ENCODE results near the gene LARP4B.
A peak's percentile ranks its signal among the peaks of the same experiment; 100 is the strongest.

The LARP4B gene

GRCh38 chr10:931326-932318, at the start of gene LARP4B:
TSS of gene LARP4B (minus strand) at chr10:931705. CDS start at chr10:885721, 45,984 bp downstream.
- DNase-seq = peak; percentile 98

DNA sequence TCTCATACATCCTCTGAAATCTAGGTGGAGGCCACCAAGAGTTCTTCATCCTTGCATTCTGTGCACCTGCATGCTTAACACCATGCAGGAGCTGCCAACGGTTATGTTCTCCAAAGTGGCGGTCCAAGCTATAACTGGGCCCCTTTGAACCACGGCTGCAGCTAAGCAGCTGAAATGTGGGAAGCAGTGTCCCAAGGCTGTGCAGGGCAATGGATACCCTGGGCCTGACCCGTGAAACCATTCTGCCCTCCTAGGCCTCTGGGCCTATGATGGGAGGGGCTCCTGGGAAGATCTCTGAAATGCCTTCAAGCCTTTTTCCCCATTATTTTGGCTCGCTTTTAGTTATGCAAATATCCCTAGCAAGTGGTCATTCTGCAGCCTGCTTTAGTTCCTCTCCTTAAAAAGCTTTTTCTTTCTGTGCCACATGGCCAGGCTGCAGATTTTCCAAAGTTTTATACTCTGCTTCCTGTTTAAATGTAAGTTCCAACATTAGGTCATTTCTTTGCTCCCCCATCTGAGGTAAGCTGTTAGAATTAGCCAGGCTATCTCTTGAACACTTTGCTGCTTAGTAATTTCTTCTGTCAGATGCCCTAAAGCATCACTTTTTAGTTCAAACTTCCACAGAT, 49.1 kb upstream of the LARP4B start:
- no peak for DNase-seq

DNA sequence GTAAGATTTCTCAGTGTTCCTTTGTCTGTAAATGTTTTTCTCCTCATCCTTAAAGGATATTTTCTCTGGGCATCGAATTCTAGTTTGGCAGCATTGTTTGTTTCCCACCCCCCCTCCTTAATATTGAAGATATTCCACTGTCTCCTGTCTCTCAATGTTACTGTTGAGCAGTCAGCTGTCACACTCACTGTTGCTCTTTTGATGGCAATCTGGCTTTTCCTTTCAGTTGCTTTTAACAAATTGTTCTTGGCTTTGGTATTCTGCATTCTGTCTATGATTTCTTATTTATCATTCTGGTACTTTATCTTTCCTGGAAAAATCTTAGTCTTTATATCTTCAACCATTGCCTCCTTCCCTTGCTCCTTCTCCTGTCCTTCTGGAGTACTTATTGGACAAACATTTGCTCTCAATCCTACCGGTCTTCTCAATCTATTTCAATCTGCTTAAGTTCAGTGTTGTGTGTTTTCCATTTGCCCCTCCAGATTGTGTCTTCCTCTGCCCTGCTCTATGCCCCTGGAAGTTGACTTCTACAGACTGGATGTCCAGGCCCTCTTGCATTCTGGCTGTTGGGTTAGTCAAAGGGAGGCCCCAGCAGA, 47.4 kb upstream of the LARP4B start:
- no peak for DNase-seq

- DNase-seq = no peak
Measured at GRCh38 chr10:976316-976715, 44.8 kb upstream of the LARP4B start.

GRCh38 chr10:974785-975074, 43.2 kb upstream of the LARP4B start:
- no peak for DNase-seq

DNA sequence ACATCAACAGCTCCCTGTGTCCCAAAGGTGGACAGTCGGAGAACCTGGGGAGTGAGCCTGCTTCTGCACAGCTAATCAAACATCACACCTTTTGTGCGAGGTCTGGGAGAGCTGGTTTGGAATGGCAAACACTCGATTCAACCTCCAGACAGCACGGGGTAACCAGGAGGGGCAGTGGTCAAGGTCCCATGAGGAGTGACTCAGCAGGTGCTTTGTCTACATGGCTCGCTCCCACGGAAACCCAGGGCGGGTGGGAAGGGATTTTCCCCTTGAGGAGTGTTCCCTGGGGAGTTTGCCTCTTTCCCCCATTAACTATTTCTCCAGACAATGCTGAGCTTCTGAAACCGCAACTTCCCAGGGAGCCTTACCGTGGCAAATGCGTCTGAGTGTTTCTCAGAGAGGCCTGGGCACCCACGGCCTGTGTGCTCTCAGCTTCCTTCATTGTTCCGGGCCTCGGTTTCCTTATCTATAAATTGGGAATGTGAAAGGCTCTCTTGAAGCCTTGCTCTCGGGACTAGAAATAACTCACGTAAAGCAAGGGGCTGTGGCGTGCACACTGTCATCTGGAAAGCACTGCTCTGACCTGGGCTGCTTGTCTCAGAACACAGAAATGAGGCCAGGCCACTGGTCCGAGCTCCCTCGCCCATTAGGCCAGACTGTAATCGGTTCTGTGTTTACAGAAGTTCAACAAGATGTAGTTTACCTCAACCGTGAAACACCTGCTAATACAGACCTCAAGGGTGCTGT, 42.7 kb upstream of the LARP4B start:
- no peak for DNase-seq

DNA sequence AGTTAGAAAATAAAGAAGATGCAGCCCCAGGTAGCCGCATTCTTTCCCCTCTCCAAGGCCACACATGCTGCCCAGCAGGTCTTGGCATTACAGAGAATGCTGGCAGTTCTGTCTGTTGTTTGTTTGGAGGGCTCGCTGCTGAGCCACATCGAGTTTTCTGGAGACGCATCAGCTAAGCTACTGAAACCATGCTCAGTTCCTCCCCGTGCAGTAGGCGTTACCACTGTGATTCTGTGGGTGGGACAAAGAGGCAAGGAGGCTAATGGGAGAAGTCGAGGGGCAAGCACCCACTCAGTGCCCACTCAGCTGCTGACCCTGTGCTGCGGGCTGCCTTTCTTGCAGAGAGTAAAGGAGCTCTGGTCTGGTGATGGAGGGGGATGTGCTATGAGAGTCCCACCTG, 41.3 kb upstream of the LARP4B start:
- no peak for DNase-seq

DNA sequence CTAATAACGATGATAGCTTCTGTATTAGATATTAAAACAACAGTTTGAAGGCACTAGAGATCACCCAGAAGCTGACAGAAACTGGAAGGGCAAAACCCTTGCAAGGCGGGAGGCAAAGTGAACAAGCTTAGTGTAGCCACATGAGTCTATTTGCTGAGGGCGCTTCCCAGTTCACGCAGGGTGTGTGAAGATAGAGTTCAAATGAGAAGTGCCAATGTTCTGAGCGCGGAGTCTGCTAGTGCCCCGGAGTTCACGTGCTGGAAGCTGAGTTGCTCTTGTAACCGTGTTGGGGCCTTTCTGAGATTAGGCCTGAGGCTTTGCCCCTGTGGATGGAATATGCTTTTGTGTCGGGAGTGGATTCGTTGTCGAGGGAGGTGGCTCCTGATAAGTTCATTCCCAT, 40.1 kb upstream of the LARP4B start:
- no peak for DNase-seq

DNA sequence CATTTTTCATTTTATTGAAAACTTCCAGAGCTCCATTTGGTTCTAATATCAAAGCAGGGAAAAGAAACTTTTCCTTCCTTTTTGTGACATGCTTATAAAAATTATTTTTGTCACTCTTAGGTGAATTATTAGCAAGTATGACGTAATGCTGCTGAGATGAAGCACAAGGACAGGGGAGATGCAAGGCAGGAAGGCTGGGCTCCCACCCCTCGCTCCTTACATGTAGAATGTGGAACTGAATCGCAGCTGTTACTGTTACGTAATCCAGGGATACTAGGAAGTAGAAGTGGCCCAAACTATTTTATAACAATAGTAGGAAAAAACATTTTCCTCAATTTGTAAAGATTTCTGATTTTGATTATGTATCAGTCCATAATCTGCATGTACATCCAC, 39.6 kb upstream of the LARP4B start:
- DNase-seq = no peak

DNA sequence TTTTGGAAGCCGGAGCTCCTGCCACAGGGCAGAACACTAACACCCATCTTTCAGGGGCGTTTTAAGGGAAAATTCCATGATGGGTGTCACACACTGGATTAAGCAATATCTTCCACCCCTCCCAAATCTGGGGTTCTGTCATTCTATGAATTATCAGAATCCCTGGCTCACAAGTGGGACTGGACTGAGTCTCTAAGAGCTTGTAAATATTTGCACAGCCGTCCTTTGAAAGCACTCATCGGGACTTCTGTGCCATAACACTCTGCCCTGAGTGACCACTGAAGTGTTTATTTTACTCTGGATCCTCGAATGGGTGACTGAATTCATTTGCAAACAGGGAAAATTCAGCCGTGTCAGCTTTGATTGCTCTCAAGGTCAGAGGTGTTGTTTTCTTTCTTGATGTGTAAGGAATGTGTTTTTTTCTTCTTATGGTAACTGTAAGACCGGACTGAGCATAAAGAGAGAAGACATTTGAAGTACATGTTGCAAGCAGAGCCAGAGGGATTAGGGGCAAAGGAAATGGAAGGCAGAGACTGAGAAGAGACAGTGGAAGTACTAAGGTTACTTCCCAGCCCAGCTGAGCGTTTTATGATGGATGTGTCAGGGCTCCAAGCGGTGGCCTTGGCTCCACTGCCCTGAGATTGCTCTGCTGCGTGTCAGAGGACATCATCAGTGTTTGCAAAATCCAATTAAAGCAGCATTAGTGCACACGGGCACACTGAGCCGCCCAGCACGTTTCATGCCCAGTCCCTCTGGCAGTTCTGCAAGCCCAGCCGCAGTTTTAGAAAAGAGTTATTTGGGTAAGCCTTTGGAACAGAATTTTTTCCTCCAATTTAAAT, 39.0 kb upstream of the LARP4B start:
- no peak for DNase-seq

DNA sequence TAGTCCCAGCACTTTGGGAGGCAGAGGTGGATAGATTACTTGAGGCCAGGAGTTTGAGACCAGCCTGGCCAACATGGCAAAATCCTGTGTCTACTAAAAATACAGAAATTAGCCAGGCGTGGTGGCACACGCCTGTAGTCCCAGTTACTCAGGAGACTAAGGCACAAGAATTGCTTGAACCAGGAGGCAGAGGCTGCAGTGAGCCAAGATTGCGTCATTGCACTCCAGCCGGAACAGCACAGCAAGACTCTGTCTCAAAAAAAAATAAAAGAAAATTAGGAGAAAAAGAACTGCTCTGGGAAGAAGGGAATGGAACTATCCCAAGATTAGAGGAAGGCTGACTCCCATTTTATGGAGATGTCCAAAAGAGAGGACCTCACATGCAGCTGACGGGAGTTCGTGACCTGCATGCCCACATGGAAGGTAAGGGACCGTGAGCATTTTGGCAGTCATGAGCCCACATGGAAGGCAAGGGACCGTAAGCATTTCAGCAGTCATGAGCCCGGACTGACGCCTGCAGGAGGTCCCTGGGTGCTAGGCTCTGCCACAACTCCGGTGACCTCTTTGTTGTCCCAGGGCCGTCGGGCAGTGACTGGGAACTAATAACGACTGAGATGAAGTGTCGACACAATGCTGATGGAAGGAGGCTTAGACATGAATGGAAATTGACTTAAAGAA, 38.1 kb upstream of the LARP4B start:
- DNase-seq = no peak

- DNase-seq = no peak
Measured at GRCh38 chr10:968546-969199, 37.2 kb upstream of the LARP4B start.

- DNase-seq = no peak
Measured at GRCh38 chr10:966466-967235, 35.1 kb upstream of the LARP4B start.

DNA sequence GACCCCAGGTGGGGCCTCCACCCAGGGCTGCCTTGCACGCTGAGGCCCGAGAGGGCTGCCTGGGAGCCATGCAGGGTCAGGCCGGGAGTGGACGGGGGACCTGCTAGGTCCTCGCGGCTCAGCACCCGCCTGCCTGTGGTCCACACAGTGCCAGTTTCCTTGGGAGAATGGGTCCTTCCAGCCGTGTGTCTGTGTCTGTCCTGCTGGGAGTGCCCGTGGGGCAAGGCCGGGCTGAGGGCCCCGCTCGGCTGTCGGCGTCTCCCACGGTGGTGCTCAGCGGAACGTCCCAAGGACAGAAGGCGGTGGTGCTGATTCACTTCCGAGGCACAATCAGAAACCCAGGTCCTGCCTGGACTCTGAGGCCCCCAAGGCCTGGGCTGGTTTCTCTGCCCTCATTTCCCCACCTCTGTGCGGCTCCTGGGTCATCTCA, 33.5 kb upstream of the LARP4B start:
- DNase-seq = no peak

GRCh38 chr10:964321-964987, 32.9 kb upstream of the LARP4B start:
- DNase-seq = no peak

DNA sequence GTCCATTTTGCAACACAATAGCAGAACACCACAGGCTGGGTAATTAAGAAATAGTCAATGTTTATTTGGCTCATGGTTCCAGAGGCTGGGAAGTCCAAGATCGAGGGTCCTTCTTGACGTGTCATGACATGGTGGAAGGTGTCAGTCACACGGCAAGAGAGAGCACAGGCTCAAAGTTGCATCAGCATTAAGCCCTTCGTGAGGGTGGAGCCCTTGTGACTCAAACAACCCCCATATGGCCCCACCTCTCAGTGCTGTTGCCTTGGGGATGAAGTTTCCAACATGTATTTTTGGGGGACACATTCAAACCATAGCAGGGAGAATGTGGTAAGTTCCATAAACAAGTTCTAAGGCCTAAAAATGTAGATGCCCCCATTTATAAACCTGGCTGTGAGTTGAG, 32.1 kb upstream of the LARP4B start:
- no peak for DNase-seq

DNA sequence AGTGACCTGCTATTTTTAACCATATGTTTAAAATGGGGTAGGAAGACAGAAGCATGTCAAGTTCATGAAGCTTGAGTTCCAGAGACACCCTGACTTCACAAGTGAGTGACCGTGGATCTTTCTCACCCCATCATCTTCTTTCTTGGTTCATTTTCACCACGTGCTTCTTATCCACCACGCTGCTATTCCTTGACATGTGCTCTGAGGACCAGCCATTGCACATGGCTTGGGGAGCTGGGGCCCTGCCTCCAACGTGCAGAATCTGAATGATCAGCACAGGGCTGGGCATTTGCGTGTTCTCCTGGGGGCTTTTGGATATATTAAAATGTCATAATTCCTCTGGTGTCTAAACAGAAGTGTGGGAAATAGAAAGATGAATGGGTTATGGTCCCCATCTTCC, 31.7 kb upstream of the LARP4B start:
- no peak for DNase-seq

GRCh38 chr10:962342-962741, 30.8 kb upstream of the LARP4B start:
- DNase-seq = no peak

DNA sequence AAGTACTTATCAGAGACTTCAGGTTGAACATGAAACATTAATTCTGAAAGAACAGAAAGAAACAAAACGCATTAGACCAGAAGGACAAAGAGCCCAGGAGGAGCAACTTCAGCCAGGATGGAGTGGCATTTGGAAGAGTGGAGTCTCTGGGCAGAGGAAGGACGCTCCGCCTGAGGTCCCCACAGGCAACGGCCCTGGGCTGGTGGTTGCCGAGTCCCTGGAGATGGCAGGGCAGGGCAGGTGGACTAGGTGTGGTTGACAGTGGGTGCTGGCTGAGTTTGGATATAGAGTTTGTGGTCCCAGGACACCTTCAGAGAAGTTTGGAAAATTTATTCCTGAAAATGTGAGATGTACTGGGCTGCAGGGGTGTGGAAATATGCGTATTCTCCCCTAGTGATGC, 27.4 kb upstream of the LARP4B start:
- DNase-seq = no peak

DNA sequence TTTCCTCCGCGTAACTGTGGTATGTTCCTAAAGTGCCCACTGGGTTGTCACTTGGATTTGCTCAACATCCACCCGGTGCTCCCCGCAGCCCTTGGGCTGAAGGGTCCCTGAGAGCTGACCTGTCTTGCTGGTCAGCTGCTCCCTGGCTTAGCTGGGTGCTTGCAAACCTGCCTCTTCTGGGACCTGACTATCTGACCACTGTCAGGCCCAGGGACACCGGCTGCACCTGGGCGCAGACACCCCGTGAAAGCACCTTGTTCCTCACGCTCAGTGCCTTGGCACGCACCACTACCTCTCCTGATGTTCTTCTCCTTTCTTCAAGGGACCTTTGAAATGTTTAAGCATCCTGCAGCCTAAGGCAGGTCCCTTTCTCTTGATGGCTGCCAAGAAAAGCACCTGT, 26.6 kb upstream of the LARP4B start:
- DNase-seq = no peak
